Activated B cell treated with CpG ODN at 0.5 μM for 24 hours (primary cell): ENCODE results near the gene MRPS17. TPM values are rescaled to one million over a fixed set of nuclear protein-coding genes. Genes with fewer than 3 reads are reported as not detected.

Source experiments
- ATAC-seq: fragments of 200-7000 bp; cut with Tn5 transposase; one replicate; pipeline ENCODE4 v1.10.0; 2021; ENCODE audit warnings: low read depth, mild to moderate bottlenecking, moderate library complexity
- CTCF ChIA-PET: fragments of 350-600 bp; sonication (Branson Sonifier 250); formaldehyde crosslinking; loops from one replicate; lab custom pipeline; 2021; ENCODE audit warnings: antibody characterized with exemption; lab: Charles Lee
- POLR2A ChIA-PET: fragments of 350-600 bp; sonication (Branson Sonifier 250); formaldehyde crosslinking; loops from one replicate; lab custom pipeline; 2021; ENCODE audit warnings: antibody characterized with exemption; lab: Charles Lee
- DNase-seq: peaks from one replicate; pipeline ENCODE4 v3.0.0; 2022
- H3K27ac Mint-ChIP-seq: one replicate; pipeline ENCODE4 v1.8.0; 2020; ENCODE audit warnings: mixed read lengths
- H3K27me3 Mint-ChIP-seq: one replicate; pipeline ENCODE4 v1.8.0; 2021; ENCODE audit warnings: mixed read lengths
- H3K36me3 Mint-ChIP-seq: one replicate; pipeline ENCODE4 v1.8.0; 2021; ENCODE audit warnings: low read depth, mixed read lengths
- H3K4me1 Mint-ChIP-seq: one replicate; pipeline ENCODE4 v1.8.0; 2021; ENCODE audit warnings: mixed read lengths
- H3K4me3 Mint-ChIP-seq: one replicate; pipeline ENCODE4 v1.8.0; 2020; ENCODE audit warnings: mild to moderate bottlenecking, mixed read lengths
- H3K9me3 Mint-ChIP-seq: one replicate; pipeline ENCODE4 v1.8.0; 2020; ENCODE audit warnings: mixed read lengths
- CTCF ChIP-seq: fragments of 200-600 bp; IDR thresholded peaks from one replicate; pipeline ENCODE4 v1.8.0; 2022; ENCODE audit warnings: antibody characterized with exemption, mild to moderate bottlenecking
- intact Hi-C: fragments of 100-400 bp; cut with micrococcal nuclease; formaldehyde crosslinking; loops from one replicate; pipeline ENCODE4 v1.15.1; 2024
- total RNA-seq: library from RNA; stranded (reverse); gene quantifications from 2 replicates; pipeline ENCODE4 v1.2.3, GENCODE V29; 2022

The MRPS17 gene
- total RNA-seq, 1 donor from 2014 or later = 16.9 TPM

DNA sequence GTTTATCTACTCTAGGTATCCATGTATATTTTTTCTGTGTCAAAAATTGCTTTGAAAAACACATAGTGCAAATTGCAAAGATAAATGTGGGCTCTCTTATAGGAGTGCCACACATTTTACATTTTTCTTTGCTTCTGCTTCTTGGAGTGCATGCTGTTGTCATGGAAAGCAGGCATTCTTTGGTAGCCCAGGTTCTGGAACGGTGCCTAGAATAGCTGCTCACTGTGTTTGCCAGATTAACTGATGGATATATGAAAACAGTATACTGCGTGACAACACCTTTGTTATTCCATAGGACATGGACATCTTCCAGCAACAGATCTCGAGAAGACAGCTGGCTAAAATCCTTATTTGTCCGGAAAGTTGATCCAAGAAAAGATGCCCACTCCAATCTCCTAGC lies 26.2 kb downstream of the MRPS17 start:
- H3K27me3 Mint-ChIP-seq = no peaks in the 10 kb centered on the region
- H3K36me3 Mint-ChIP-seq = peaks cover 49% of the 10 kb centered on the region
- no peak for ATAC-seq
- ChIA-PET CTCF (interaction anchor here (1.6 kb wide), 1 partner anchor 96 kb away, joined by 5 read pairs; no protein-coding TSS in a partner anchor), POLR2A (interaction anchor here (0.6 kb wide), 1 partner anchor 10 kb away, joined by 4 read pairs; no protein-coding TSS in a partner anchor)
- H3K4me1 Mint-ChIP-seq = peaks cover 5% of the 10 kb centered on the region
- no peak overlapping the region for H3K4me3 Mint-ChIP-seq
- intact Hi-C loops = no loop called here
- H3K9me3 Mint-ChIP-seq = no peaks in the 10 kb centered on the region
- no peak overlapping the region for H3K27ac Mint-ChIP-seq
- no peak for DNase-seq
- TF ChIP-seq CTCF = no peak

DNA sequence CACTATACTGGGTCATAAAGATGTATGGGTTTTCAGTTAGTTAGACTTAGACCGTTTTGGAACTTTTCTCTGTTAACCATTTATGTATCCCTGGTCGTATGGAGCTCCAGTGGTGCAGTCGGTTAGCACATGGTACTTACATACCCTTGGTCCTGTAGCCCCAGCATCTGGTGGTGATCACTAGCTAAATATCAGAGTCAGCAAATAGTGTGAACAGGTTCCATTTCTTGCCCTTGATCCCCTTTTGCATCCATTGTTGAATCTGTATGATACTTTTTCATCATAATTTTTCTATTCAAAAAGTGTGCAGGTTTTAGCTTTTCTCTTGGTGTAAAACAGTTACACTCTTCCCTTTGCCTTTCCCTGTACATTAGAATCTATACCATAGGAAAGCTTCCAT lies 28.6 kb downstream of the MRPS17 start:
- Mint-ChIP-seq H3K4me1 (peaks cover 5% of the 10 kb centered on the region), H3K27me3 (no peaks in the 10 kb centered on the region), H3K4me3 (no peak overlapping the region), H3K27ac (no peak overlapping the region), H3K9me3 (no peaks in the 10 kb centered on the region), H3K36me3 (peaks cover 62% of the 10 kb centered on the region)
- ATAC-seq (no peak), DNase-seq (no peak)
- ChIA-PET CTCF (no interaction called here), POLR2A (no interaction called here)
- no peak for TF ChIP-seq CTCF
- intact Hi-C loops = no loop called here

- intact Hi-C loops = no loop called here
- no peak for TF ChIP-seq CTCF
- Mint-ChIP-seq H3K27me3 (no peaks in the 10 kb centered on the region), H3K4me3 (no peak overlapping the region), H3K9me3 (no peaks in the 10 kb centered on the region), H3K27ac (no peak overlapping the region), H3K36me3 (peaks cover 69% of the 10 kb centered on the region), H3K4me1 (no peaks in the 10 kb centered on the region)
- POLR2A ChIA-PET = no interaction called here
- no peak for DNase-seq
- CTCF ChIA-PET = interaction anchor here (0.9 to 1.1 kb wide), 2 partner anchors 18 to 91 kb away, joined by 3 read pairs; no protein-coding TSS in a partner anchor
- no peak for ATAC-seq
These were observed 31.9 kb downstream of the MRPS17 start for GRCh38 chr7:55983537-55983936.

GRCh38 chr7:55992346-55992745 lies 40.7 kb downstream of the MRPS17 start:
- ATAC-seq (no peak), DNase-seq (no peak)
- Mint-ChIP-seq H3K36me3 (peaks cover 75% of the 10 kb centered on the region), H3K4me3 (no peak overlapping the region), H3K27me3 (no peaks in the 10 kb centered on the region), H3K4me1 (no peaks in the 10 kb centered on the region), H3K9me3 (no peaks in the 10 kb centered on the region), H3K27ac (no peak overlapping the region)
- TF ChIP-seq CTCF = no peak
- intact Hi-C loops = no loop called here
- POLR2A ChIA-PET = no interaction called here
- CTCF ChIA-PET = no interaction called here

DNA sequence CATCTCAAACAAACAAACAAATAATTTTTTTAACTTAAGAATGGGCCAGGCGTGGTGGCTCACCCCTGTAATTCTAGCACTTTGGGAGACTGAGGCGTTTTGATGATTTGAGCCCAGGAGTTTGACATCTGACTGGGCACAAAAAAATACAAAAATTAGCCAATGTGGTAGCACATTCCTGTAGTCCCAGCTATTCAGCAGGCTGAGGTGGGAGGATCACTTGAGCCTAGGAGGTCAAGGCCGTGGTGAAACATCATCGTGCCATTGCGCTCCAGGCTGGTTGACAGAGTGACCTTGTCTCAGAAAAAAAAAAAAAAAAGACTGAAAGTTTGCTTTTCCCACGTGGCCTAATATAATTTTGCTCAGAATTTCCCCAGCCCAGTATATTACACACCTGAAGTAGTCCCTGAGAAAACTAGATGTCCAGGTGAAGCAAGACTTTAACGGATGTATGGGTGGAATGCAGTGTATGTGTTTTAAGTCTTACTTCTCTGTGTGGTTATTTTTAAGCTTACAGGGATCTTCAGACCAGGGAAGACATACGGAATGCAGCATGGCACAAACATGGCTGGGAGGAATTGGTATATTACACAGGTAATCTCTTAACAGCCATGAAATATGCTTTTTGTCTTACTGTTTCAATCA lies 45.3 kb downstream of the MRPS17 start:
- POLR2A ChIA-PET = no interaction called here
- peaks cover 64% of the 10 kb centered on the region for H3K36me3 Mint-ChIP-seq
- no peak for DNase-seq
- ATAC-seq = no peak
- no peak overlapping the region for H3K27ac Mint-ChIP-seq
- peaks cover 6% of the 10 kb centered on the region for H3K4me1 Mint-ChIP-seq
- H3K4me3 Mint-ChIP-seq = no peak overlapping the region
- no peaks in the 10 kb centered on the region for H3K27me3 Mint-ChIP-seq
- intact Hi-C loops = no loop called here
- no peak for TF ChIP-seq CTCF
- no peaks in the 10 kb centered on the region for H3K9me3 Mint-ChIP-seq
- CTCF ChIA-PET = interaction anchor here (0.6 to 1.0 kb wide), 2 partner anchors 10 to 76 kb away, joined by 3 read pairs; no protein-coding TSS in a partner anchor
